OCI-LY1 (cell line): ENCODE measurements around the gene HOXA10.

Experiments used
- EZH2 ChIP-seq: fragments of 200-600 bp; sonication (generic), shearing (Covaris generic); IDR thresholded peaks from 2 replicates; pipeline ENCODE4 v1.8.0; 2017; ENCODE audit warnings: borderline replicate concordance, mixed run types, mild to moderate bottlenecking, antibody characterized with exemption, low read length, moderate library complexity, mixed read lengths
- TF ChIP-seq, protein P1 (sequence below): fragments of 200-600 bp; sonication (generic), shearing (Covaris generic); IDR thresholded peaks from 2 replicates; pipeline ENCODE4 v1.5.1; 2017; ENCODE audit warnings: mild to moderate bottlenecking, antibody characterized with exemption, low read length, moderate library complexity, mixed read lengths

DNA sequence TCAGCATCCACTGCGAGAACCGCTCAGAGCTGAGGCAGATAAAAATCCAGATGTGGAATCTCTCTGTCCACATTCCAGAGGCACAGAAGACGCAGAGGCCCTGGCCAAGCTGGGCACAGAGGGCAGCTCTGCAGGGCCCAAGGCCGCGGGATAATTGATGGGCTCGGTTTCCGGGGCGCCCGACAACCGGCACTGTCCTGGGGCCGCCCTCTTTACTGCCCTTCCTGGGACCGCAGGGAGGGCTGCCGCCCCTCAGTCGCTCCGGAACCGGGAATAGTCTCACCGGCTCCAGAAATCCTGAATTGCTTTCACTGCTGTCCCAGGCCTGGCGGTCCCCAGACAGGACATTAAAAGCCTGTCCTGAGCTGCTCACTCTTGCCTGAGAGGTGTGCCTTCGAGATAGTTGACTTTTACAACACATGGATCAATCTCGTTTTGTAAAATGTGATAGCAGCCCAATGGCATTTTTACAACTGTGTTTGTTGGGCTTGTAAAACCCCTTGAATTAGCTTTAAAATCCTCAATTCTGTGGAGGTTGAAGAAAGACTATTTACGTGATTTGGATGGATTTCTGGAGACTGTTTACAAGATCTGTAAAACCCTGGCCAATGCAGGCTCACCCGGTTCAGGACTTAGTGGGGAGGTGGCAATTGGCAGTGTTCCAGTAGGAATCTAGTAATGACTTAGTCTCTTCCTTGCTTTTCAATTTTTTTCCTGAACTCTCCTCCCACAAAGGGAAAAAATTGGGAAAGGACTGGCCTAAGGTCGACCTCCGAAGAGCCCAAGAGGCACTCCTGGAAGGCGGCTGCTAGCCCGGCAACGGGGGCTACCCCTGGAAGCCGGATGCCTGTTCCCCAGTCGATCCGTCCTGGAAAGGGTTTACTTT lies 25.1 kb downstream of the HOXA10 start:
- TF ChIP-seq, protein P1, sequence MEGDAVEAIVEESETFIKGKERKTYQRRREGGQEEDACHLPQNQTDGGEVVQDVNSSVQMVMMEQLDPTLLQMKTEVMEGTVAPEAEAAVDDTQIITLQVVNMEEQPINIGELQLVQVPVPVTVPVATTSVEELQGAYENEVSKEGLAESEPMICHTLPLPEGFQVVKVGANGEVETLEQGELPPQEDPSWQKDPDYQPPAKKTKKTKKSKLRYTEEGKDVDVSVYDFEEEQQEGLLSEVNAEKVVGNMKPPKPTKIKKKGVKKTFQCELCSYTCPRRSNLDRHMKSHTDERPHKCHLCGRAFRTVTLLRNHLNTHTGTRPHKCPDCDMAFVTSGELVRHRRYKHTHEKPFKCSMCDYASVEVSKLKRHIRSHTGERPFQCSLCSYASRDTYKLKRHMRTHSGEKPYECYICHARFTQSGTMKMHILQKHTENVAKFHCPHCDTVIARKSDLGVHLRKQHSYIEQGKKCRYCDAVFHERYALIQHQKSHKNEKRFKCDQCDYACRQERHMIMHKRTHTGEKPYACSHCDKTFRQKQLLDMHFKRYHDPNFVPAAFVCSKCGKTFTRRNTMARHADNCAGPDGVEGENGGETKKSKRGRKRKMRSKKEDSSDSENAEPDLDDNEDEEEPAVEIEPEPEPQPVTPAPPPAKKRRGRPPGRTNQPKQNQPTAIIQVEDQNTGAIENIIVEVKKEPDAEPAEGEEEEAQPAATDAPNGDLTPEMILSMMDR, result no peak
- no peak for TF ChIP-seq EZH2
